Right lobe of liver (tissue), 4 donors: ENCODE results near the gene LRRC75A.

Experiments used
- POLR2A ChIP-seq: fragments of 450-650 bp; IDR thresholded peaks from one replicate; pipeline ENCODE4 v1.6.1; 2017; ENCODE audit warnings: antibody characterized with exemption, mild to moderate bottlenecking
- TF ChIP-seq, protein P1 (sequence below), 4 donors: fragments of 200-600 bp in 3 of 4; fragments of 450-650 bp in 1 of 4; IDR thresholded peaks; one replicate each; pipeline versions ENCODE4 v1.5.1 to v1.8.0; 2016 to 2022; ENCODE audit warnings: antibody characterized with exemption in 4 of 4, mild to moderate bottlenecking in 2 of 4
- donor health status: DM: no; HTN: no; CAD: no.
- donor health status: DM: no; HTN: no; CAD: no.
- donor health status: DM: no; HTN: yes; CAD: no.

GRCh38 chr17:16483021-16483645 is 8.9 kb downstream of the LRRC75A start:
- TF ChIP-seq, protein P1, sequence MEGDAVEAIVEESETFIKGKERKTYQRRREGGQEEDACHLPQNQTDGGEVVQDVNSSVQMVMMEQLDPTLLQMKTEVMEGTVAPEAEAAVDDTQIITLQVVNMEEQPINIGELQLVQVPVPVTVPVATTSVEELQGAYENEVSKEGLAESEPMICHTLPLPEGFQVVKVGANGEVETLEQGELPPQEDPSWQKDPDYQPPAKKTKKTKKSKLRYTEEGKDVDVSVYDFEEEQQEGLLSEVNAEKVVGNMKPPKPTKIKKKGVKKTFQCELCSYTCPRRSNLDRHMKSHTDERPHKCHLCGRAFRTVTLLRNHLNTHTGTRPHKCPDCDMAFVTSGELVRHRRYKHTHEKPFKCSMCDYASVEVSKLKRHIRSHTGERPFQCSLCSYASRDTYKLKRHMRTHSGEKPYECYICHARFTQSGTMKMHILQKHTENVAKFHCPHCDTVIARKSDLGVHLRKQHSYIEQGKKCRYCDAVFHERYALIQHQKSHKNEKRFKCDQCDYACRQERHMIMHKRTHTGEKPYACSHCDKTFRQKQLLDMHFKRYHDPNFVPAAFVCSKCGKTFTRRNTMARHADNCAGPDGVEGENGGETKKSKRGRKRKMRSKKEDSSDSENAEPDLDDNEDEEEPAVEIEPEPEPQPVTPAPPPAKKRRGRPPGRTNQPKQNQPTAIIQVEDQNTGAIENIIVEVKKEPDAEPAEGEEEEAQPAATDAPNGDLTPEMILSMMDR (IDR thresholded peaks at IDR 0.05) = no peak
- no peak for TF ChIP-seq POLR2A
